ENCODE measurements around the gene PRMT7. TPM values are rescaled to one million over a fixed set of nuclear protein-coding genes. Genes with fewer than 3 reads are reported as not detected.

Gene PRMT7
- total RNA-seq, 1 donor from 2014 or later = 71.9 TPM

GRCh38 chr16:68375801-68376536, 65.2 kb downstream of the PRMT7 start:
- no peaks in the 10 kb centered on the region for H3K36me3 Mint-ChIP-seq (ENCODE audit: low read depth)
- no peak for DNase-seq (ENCODE audit: low read depth, low spot score)
- H3K4me1 Mint-ChIP-seq = peaks cover 4% of the 10 kb centered on the region
- no peak overlapping the region for H3K4me3 Mint-ChIP-seq
- H3K27ac Mint-ChIP-seq (ENCODE audit: unreplicated experiment) = no peak overlapping the region
- no peaks in the 10 kb centered on the region for H3K9me3 Mint-ChIP-seq
- no peaks in the 10 kb centered on the region for H3K27me3 Mint-ChIP-seq (ENCODE audit: low read depth)
- TF ChIP-seq, protein P1, sequence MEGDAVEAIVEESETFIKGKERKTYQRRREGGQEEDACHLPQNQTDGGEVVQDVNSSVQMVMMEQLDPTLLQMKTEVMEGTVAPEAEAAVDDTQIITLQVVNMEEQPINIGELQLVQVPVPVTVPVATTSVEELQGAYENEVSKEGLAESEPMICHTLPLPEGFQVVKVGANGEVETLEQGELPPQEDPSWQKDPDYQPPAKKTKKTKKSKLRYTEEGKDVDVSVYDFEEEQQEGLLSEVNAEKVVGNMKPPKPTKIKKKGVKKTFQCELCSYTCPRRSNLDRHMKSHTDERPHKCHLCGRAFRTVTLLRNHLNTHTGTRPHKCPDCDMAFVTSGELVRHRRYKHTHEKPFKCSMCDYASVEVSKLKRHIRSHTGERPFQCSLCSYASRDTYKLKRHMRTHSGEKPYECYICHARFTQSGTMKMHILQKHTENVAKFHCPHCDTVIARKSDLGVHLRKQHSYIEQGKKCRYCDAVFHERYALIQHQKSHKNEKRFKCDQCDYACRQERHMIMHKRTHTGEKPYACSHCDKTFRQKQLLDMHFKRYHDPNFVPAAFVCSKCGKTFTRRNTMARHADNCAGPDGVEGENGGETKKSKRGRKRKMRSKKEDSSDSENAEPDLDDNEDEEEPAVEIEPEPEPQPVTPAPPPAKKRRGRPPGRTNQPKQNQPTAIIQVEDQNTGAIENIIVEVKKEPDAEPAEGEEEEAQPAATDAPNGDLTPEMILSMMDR (conservative IDR thresholded peaks at IDR 0.05) = no peak

- H3K27ac Mint-ChIP-seq (ENCODE audit: unreplicated experiment) = no peak overlapping the region
- H3K4me1 Mint-ChIP-seq = peaks cover 4% of the 10 kb centered on the region
- DNase-seq (ENCODE audit: low read depth, low spot score) = no peak
- TF ChIP-seq, protein P1 (conservative IDR thresholded peaks at IDR 0.05) = no peak
- no peaks in the 10 kb centered on the region for H3K36me3 Mint-ChIP-seq (ENCODE audit: low read depth)
- no peak overlapping the region for H3K4me3 Mint-ChIP-seq
- H3K27me3 Mint-ChIP-seq (ENCODE audit: low read depth) = no peaks in the 10 kb centered on the region
- no peaks in the 10 kb centered on the region for H3K9me3 Mint-ChIP-seq
Measured at GRCh38 chr16:68376590-68376989, 65.8 kb downstream of the PRMT7 start.

DNA sequence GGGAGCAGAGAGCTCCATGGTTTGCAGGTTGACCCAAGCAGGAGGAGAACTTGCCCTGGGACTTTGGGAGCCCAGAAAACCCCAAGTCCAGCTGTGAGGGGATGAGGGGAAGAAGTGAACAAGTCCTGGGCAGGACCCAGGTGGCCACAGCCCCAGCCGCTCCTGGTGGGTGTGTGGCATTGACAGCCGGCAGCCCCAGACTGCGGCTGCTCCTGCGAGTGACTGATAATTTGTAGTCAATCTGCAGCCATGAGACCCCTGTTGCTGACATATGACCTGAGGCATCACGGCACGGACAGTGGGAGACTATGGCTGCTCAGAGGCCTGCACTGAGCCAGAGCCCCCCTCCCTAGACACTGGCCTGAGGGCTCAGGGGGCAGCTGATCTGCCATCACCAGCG, 66.4 kb downstream of the PRMT7 start:
- H3K36me3 Mint-ChIP-seq (ENCODE audit: low read depth) = no peaks in the 10 kb centered on the region
- no peak for DNase-seq (ENCODE audit: low read depth, low spot score)
- peaks cover 4% of the 10 kb centered on the region for H3K4me1 Mint-ChIP-seq
- no peak overlapping the region for H3K27ac Mint-ChIP-seq (ENCODE audit: unreplicated experiment)
- H3K9me3 Mint-ChIP-seq = no peaks in the 10 kb centered on the region
- no peaks in the 10 kb centered on the region for H3K27me3 Mint-ChIP-seq (ENCODE audit: low read depth)
- no peak overlapping the region for H3K4me3 Mint-ChIP-seq
- TF ChIP-seq, protein P1 (conservative IDR thresholded peaks at IDR 0.05) = no peak

DNA sequence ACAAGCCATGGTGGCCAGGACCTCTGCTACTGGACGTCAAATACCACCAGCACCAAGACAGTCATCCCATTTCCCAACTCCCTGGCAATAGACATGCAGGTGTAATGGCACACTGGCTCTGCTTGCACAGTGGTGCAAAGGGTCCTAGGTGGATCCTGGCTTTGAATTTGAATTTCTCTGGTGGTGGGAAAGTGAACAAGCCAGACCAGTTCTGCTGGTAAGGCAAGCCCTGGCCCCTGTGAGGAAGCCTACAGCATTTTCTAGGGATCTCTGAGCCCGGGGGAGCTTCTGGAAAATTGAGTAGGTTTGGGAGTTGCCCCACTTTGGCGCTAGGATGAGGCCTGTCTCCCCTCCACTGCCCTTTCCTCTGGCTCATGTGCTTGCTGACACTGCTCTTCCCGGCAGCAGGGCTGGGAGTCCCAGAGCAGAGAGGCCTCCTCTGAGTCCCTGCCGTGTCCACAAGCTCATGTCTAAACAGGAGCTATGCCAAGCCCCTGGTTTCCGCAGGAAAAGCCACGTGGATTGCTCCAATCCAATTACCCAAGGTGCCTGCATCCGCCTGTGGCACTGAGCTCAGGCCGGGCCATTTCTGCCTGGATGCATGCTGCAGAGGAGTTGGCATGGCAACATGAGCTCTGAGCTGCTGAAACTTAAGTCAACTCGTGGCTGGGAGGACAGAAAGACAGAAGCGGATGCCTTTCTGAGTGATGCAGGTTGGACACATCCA, 67.0 kb downstream of the PRMT7 start:
- H3K4me3 Mint-ChIP-seq = no peak overlapping the region
- no peak for DNase-seq (ENCODE audit: low read depth, low spot score)

More for the DNA sequence above, 67.0 kb downstream of the PRMT7 start:
- Mint-ChIP-seq H3K36me3 (ENCODE audit: low read depth) (no peaks in the 10 kb centered on the region), H3K9me3 (no peaks in the 10 kb centered on the region), H3K4me1 (peaks cover 4% of the 10 kb centered on the region), H3K27ac (ENCODE audit: unreplicated experiment) (no peak overlapping the region), H3K27me3 (ENCODE audit: low read depth) (no peaks in the 10 kb centered on the region)
- TF ChIP-seq, protein P1 (conservative IDR thresholded peaks at IDR 0.05) = no peak
